Endometrial microvascular endothelial cells (primary cell): Measurements from ENCODE around the gene JAK3. TPM values are rescaled to one million over a fixed set of nuclear protein-coding genes. Genes with fewer than 3 reads are reported as not detected.

Experiments
- in situ Hi-C: cut with HindIII; loops from 2 replicates; pipeline ENCODE4 v1.10.0; 2017; ENCODE audit warnings: low sequenced_read_pairs, low pct_unique_long_range_greater_than_20kb; ENCODE audit errors: inconsistent ontology term
- total RNA-seq: library from RNA; depleted of rRNA; stranded (reverse); fragments of >200 nt; gene quantifications from one replicate; pipeline ENCODE4 v1.2.3, GENCODE V29; 2015; ENCODE audit errors: inconsistent ontology term

Gene JAK3
- total RNA-seq, 1 donor from 2014 or later: 4.5 TPM

DNA sequence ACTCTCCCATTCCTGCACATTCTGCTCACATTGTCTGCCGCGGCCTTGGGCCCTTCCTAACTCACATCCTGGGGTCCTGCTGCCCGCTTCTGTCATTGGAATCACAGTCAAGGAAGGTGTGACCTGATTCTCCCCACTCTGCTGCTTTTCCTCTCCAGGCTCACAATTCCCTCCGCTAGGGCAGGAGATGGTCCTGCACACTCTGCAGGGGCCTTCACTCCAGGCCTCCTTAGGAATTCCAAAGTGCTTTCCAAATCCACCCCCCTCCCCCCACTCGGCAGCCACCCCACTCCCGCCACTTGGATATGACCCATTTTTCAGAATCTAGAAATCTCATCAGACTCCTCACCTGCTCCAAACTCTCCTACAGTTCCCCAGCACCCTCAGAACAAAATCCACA lies 20.9 kb upstream of the JAK3 start:
- in situ Hi-C loops: loop anchor here (25.0 kb wide), 1 partner anchor 431 kb away; the partner anchor contains the start of gene TMEM221

GRCh38 chr19:17866964-17867486 lies 19.2 kb upstream of the JAK3 start:
- in situ Hi-C loops: loop anchor here (25.0 kb wide), 1 partner anchor 430 kb away; the partner anchor contains the start of gene TMEM221

DNA sequence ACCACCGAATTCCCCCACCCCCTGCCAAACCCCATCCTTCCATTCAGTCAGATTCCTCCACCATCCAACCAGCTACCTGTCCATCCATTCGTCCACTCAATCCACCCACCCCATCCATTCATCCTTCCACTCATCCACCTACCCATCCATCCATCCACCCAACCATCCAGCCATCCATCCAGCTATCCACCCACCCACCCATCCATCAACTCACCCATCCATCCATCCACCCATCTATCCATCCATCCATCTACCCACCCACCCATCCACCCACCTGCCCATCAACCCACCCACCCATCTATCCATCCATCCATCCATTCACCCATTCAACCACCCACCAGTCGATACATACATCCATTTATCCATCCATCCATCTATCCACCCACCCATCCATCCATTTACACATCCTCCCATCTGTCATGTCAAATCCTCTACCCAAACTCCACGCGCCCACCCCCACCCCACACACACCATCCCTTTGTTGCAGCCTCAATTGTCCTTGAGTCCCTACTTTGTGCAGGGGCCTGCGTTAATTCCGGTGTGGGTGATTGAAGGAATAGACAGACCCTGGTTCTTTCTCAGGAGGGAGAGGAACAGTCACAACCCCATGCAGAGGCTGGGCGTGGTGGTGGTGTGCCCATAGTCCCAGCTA lies 18.7 kb upstream of the JAK3 start:
- in situ Hi-C loops: loop anchor here (25.0 kb wide), 1 partner anchor 429 kb away; the partner anchor contains the start of gene TMEM221

DNA sequence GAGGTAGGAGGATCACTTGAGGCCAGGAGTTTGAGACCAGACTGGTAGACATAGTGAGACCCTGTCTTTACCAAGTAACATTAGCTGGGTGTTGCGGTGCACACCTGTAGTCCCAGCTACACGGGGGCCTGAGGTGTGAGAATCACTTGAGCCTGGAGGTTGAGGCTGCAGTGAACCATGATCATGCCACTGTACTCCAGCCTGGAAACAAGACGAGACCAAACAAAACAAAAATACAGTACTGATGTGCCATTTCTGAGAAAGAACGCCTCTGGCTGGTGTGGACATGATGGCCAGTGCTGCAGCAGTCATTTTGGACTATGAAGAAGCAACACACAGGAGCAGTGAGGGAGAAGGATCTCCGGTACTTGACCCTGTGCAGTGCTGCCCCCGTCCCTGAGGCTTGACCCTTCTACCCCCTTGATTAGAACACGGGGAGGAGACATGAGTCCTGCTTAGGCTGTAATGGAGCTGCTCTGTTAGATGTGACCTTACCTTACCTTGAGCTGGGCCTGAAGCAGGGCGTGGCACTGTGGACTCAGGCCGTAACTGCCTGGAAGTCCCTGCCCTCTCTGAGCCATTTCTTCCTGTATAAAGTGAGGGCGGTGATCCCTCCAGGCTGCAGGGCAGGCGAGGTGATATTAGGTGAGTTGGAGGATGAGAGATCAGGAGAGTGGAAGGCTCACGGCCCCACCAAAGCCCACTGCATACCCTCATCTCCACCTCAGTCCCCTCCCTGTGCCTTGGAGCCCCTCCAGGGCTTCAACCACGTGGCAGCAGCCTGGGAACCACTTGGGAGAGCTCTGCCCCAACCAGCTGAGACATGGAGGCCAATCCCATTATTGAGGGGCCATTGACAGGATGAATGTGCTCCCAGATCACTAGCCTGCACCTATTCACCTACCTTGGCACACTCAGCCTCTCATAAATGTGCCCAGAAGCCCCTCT lies 17.9 kb upstream of the JAK3 start:
- in situ Hi-C loops: loop anchor here (25.0 kb wide), 1 partner anchor 428 kb away; the partner anchor contains the start of gene TMEM221

DNA sequence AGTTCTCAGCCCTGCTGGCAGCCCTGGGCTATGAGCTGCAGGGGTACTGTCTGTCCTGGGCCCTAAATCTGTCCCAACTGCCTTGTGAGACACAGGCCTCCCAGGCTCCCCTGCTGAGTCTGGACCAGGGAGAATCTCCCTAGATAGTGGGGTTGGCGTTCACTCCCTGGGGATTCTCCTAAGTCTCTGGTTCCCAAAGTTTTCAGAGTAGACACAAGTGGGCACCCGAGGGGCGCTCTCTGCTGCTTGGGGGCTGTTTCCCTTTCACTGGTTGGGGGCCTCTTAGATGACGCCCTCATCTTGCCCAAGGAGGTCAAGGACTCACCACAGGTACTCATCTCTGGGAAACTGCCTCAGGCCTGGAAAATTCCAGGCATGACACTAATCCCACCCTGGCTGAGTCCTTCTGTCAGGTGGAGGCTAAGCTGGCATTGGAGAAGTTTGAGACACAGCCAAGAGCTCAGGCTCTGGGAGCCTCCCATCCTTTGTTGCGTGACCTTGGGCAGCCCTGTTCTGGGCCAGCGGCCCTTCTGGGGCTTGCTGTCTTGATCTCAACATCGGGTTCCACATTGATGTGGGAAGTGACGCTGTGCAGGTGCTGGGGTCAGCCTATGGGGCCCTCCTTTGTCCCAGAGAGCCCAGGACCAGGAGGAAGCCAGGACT lies 15.9 kb upstream of the JAK3 start:
- in situ Hi-C loops: loop anchor here (25.0 kb wide), 1 partner anchor 426 kb away; the partner anchor contains the start of gene TMEM221

GRCh38 chr19:17862711-17863519 lies 15.1 kb upstream of the JAK3 start:
- in situ Hi-C loops: loop anchor here (25.0 kb wide), 1 partner anchor 426 kb away; the partner anchor contains the start of gene TMEM221

DNA sequence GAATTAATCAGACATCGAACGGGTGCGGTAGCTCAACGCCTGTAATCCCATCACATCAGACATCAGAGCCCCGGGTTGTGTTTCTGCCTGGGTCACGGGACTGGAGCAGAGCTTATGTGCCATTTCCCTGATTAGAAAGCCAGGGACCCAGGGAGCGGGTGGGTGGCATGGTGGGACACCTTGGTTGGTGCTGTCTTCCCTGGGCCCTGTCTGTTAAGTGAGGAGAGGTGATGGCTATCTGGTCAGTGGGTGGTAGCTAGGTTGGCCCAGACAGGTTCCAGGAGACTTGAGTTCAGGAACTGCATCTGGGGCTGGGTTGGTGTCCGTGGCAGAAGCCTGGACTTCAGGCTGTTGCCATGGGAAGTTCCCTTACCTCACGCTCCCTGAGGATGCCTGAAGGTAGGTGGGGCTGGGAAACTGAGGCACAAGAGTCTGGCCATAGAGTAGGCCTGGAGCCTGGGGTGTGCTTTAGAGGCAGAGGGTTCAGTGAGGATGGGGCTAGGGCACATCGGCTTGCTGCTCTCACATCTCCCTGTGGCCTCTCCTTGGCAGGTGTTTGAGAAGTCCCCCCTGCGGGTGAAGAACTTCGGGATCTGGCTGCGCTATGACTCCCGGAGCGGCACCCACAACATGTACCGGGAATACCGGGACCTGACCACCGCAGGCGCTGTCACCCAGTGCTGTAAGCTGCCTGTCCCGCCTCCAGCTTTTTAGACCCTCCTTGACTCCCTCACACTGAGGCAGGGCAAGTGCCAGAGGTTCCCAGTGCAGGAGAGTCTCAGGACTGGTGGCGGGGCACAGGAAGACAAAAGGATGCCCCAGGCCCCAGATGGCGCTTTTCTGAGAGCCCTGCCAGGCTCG lies 14.0 kb upstream of the JAK3 start:
- in situ Hi-C loops: loop anchor here (25.0 kb wide), 1 partner anchor 424 kb away; the partner anchor contains the start of gene TMEM221

DNA sequence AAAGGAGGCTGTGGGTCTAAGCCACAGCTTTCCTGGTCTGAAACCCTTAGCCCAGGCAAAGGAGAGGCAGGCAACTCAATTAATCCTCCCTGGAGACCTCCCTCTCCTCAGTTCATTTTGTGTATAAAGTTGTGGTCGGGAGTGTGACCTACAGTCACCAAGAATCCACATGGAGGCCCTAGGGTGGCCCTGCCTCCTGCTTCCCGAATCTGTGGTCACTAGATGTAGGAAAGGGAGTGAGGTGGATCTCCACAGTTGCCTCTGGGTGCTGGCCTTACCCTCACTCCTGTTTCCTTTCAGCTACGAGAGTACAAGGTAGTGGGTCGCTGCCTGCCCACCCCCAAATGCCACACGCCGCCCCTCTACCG lies 13.2 kb upstream of the JAK3 start:
- in situ Hi-C loops: loop anchor here (25.0 kb wide), 1 partner anchor 424 kb away; the partner anchor contains the start of gene TMEM221

DNA sequence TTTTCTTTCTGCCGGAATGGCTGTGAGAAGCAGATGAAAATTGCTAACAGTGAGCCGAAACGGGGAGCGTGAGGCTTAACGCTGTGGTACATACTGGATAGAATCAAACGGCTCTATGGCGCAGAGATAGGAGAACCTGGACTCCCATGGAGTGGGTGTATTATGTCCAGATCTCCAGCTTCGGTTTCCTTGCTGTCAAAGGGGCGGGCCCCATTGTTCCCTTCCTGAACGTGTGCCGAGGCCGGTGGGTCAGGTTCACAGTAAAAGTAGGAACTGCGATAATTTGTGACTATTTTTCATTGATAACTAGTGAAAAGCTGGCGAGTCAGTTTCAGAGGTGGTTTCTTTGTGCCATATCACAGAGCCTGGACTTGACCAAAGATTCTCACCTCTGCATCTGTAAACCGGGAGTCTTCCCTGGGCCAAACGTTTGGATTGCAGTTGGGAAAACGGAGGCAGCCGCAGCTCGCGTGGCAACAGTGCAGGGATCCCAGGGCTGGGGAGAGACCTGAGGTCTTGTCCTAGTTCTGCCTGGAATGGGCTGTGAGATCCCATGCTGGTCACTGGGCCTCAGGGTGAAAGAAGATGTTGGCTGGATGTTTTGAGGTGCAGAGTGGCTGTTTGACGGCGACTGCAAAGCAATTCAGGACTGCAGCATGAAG lies 12.7 kb upstream of the JAK3 start:
- in situ Hi-C loops: loop anchor here (25.0 kb wide), 1 partner anchor 423 kb away; the partner anchor contains the start of gene TMEM221

DNA sequence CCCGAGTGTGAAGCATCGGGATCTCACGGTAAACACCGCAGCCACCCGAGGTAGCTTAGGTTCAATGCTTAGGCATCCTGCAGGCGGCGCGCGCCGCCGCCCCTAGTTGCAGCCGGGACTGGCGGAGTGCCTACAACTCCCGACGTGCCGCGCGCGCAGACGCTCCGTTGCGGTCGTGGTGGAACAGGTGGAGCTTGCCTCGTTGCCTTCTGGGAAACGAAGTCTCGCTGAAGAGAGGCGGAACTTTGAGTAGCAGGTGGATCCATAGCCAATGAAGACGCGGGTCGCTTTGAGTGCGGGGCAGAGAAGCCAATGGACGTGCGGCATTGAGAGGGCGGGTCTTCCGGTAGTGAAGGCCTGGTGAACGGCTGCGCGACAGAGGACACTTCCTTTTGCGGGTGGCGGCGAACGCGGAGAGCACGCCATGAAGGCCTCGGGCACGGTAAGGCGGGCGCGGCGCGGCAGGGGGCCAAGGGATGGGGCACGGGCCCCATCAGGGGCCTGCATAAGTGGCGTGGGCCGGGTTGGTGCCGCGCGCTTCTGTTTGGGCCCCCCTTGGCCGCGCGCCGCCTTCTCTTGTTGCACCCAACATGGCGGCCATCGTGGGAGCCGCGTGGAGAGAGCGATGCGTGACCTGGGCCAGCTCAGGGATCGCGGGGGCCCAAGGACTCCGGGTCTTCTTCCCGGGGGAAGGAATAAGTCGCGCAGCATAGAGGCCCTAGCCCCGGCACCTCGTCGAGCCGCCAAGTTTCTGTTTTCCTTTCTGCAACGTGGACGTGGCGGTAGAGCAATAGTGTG lies 11.9 kb upstream of the JAK3 start, which contains the start of gene RPL18A:
TSS of gene RPL18A (plus strand) at position 378 of the 798 bp plus-strand sequence. CDS start at position 425, 47 bp downstream.
- in situ Hi-C loops: loop anchor here (25.0 kb wide), 1 partner anchor 422 kb away; the partner anchor contains the start of gene TMEM221

- in situ Hi-C loops: loop anchor here (25.0 kb wide), 1 partner anchor 418 kb away; the partner anchor contains the start of gene TMEM221
Observed at GRCh38 chr19:17855280-17856152, 7.7 kb upstream of the JAK3 start.

DNA sequence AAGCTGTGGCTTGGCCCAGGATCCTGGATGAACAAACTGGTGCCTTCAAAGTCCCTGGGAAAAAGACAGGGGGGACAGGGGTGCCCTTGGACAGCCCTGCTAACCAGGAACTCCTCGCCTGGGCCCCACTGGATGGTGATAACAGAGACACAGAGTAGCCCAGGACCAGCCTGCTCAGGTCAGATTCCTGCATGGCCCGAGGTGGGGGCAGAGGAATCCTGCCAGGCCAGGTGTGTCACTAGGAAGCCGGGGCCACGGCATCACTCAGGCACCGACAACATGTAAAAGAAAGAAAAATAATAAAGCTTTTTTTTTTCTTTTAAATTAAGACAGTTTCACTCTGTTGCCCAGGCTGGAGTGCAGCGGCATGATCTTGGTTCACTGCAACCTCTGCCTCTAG lies 6.3 kb upstream of the JAK3 start:
- in situ Hi-C loops: loop anchor here (25.0 kb wide), 1 partner anchor 417 kb away; the partner anchor contains the start of gene TMEM221

DNA sequence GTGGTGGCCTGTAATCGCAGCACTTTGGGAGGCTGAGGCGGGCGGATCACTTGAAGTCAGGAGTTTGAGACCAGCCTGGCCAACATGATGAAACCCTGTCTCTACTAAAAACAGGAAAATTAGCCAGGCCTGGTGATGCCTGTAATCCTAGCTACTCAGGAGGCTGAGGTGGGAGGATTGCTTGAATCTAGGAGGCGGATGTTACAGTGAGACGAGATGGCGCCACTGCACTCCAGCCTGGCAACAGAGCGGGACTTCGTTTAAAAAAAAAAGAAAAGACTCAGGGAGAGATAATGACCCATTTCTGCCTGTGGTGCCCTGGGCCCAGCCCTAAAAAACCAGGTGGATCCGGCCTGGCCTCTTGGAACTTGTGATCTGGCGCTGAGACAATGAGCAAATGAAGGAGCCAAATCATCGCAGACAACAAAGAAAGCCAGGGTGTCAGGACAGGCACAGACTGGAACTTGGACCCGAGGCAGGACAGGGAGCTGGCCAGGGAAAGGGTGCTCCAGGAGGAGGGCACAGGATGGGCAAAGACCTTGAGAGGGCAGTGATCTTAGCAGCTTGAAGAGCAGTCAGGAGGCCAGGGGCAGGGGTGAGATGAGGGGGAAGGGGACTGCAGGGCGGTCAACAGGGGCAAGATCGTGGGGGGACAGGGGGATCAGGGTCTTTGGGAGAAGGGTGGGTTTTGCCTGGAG lies 962 bp upstream of the JAK3 start:
- in situ Hi-C loops: no loop called here

DNA sequence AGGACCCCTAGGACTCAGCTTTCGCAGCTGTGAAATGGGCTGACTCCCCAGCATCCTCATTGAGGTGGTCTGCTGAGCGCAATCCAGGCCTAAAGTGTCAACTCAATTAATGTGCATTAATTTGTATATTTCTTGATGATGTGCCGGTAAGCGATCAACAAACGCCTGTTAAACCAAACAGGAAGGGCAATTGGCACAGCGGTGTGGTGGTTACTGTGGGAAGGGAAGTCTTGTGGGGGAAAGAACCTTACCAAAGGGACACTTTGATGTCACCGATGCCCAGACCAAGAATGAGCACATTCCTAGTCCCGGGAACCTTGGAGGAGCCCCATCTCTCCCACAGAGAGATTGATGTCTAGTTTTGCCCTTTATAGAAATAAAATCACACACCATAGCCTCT lies 1.6 kb downstream of the JAK3 start:
- in situ Hi-C loops: no loop called here
